NCI-H2081 treated with DMSO at 0.1 percent for 48 hours (cell line): Measurements from ENCODE around the gene POP4.
"Not testable (repeated sequence)": the region's sequence is repeated elsewhere in the genome, so short reads cannot be mapped to it uniquely, and the experiment has no call there.

ENCODE experiments used
- DNase-seq: peaks from one replicate; lab custom pipeline; 2025; lab: John Stamatoyannopoulos, UW

Gene POP4

DNA sequence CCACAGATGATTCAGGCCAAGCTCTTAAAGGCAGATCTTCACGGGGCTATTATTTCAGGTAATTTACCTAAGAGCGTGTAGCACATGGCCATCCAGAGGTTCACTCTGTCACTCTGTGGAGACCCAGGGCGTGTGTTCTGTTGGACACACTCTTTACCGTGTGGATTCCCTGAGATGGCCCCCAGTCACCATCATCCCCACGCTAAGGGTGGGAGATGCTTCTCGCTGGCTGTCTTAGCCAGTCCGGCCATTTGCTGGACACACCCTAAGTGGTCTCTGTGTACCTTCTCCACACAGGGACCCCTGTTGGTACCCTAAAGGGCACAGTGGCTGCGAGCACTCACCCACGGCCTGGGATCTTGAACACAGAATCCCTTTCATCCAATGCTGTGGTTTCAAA is 6.0 kb downstream of the POP4 start:
- no peak for DNase-seq

DNA sequence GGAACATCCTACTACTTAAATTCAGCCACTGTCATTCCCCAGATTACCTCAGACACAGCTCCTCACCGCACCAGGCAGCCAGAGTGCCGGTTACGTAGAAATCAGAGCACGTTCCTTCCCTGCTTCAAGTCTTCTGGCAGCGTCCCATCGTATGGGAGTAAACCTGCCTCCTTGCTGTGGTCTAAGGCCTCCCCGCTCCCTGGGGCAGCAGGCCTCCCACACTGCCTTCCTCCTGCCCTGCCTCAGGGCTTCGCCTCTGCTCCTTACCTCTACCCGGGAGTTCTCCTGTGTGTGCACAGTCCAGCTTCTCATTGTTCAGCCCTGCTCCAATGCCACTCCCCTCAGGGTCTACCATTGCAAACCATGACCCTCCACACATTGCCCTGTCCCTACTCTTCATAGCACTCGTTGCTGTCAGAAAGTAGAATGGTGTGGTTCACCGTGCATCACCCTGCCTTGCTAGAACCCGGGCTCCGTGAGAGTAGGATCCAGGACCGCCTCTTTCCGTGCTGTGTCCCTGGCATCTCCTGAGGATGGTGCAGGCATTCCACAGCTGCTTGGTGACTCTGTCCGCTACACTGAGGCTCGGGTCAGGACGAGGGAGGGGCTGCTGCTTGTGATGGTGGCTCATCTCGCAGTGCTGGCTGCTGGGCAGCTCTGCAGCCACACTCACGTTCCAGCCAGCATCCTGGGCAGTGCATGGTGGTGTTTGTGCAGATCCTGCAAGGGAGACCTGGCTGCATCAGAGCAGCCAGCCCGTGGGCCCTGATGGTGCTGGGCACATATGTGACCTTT is 6.9 kb downstream of the POP4 start:
- no peak for DNase-seq

DNA sequence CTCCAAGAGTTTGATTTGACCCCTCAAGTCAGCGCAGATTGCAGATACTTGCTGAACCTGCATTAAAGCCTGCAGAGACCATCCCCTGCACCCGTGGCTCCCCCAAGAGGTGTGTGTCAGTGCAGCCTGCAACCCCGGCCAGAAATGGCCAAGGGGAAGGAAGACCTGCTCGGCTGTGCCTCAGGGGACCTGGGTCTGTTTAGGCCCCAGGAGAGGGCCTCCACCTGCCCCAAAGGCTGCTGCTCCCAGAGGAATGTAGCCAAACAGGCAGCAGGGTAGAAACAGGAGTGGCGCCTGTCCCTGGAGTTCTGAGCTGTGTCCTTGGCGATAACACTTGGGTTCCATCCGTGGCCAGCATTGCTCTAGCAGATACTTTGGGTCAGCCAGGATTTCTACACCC is 8.0 kb downstream of the POP4 start:
- no peak for DNase-seq

DNA sequence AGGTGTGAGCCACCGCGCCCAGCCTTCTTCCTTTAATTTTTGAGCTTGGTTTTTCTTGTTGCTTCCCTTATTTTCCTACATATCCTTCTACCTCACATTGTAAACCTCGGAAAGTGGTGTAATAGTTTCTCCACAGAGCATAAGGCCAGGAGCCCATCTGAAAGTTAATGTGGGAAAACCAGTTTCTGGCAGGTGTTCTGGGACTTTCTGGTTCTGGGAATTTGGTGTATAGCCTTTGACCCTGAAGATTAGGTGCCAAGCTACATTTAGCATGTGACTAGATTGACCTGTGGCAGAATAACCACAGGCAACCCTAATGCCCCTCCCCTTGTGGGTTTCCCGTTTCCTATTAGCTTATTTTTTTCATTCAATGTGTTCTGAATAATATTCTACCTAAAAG is 8.7 kb downstream of the POP4 start:
- DNase-seq, result no peak

DNA sequence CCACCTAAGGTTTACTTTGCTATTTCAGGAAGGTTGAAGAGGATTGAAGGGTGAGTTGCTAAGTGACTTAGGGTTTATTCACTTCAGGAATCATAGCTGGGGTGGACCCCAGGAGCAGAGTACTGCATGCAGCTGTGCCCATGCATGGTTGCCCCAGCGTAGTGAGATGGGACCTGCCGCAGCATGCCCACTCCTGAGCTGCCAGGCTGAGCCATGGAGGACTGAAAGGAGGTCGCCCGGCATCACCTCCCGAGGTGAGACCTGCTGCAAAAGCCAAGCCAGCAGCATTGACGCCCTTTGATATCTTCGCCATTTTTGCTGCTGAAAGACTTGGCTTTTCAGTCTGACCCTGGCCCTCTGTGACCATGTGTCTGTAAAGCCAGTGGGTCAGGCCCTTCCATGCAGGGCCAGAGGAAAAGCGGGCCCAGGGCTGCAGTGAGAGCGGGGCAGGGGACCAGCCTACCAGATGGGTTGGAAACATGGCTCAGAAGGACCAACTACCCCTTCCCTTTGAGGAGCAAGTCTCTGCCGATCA is 9.9 kb downstream of the POP4 start:
- DNase-seq, result no peak

DNA sequence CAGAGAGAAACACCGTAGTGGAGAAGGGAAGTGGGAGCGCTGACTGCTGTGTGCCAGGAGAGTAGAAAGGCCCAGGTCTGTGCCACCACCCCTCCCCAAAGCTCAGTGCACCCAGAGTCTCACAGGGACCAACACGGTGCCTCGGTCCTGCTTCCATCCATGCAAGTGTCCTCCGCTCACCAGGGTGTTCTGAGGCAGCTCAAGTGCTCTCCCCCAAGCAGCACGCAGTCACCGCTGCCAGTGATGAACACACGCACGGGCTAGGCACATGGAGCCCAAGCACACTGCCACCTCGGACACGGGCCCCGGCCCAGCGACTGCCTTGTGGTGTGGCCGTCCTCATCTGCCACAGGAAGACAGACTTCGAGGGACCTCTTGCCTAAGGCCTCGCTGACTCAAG is 10.5 kb downstream of the POP4 start:
- no peak for DNase-seq

DNA sequence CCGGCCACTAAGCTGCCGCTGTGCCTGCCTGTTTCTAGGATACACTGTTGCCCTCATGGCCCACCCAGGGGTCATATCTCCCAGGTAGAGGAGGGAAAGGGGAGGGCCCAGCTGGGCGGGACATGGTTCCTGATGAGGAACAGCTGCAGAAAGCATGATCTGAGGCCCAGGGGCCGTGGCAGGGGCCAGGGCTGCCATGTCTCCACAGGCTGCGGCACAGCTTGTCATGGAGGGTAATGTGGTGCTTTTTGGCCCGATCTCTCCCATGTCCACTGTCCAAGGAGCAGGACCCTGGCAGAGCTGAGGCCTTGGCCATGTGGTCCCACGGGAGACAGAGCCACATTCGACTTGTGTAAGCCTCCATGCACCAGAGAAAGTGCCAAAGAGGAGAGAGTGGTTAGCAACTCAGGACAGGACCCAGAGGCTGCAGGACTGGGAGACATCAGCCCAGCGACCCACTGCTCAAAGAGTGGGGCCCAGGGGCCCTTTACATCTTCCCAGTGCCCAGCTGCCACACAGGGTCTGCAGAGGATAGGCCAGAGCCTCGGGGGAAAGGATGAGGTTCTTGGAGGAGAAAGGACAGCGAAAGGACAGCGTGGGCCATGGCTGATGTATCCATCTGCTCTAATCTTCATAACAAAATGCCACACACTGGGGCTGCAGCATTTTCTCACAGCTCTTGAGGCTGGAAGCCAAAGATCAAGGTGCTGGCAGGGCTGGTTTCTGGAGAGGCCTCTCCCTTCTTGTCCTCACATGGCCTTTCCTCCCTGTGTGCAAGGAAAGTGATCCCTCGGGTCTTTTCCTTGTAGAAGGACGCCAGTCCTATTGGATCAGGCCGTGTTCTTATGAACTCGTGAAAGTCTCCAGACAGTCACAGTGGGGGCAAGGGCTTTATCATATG is 11.5 kb downstream of the POP4 start:
- no peak for DNase-seq

DNA sequence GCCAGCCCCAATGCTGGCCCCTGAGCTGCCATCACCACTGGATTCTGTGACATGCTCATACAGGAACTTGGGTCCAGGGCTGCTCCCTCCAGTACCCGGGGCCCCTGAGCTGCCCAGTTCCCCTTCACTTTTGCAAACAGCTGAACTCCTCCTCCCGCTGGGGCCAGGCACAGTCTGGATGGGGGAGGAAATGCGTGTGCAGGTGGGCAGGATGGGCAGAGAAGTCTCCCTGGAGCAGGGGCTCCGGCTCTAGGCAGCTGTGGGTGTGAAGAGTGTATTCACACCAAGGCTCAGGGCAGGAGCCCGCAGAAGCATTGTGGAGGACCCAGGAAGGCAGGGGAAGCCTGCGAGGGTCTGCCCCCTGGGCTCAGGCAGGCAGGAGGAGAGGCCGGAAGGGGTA is 12.4 kb downstream of the POP4 start:
- no peak for DNase-seq

DNA sequence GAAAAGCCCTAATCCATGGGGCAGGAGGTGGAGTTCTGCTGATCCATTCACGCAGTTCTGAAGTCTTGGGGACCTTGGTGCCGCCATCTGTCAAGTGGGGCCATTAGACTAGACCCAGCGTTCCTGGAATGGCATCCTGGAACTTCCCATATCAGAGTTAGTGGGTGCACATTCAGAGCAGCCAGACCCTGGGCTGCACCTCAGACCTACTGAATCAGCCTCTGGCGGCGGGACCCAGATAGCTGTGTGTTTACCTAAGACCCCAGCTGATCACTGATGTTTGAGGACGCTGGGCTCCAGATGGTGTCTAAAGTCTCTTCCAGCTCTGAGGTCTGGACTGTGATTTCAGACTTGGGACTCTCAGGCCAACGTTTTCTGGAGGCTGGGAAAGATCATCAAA is 12.8 kb downstream of the POP4 start:
- DNase-seq, result no peak

DNA sequence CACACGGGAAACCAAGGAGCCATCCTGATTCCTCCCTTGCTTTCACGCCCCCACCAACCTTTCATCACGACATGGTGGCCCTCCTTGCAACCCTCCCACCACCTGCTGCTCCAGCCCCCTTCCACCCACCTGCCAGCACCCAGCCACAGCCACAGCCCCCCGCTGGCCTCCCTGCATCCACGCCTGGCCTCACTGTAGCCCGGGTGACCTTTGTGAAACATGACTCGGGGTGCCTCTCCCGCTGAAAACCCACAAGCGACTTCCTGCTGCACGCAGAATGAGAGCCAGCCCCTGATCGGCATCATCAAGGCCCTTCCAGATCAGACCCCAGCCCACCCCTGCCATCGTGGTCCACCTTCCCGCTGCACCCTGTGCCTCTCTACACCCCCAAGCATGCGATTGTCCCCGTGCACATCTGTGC is 14.9 kb downstream of the POP4 start:
- DNase-seq, result no peak

DNA sequence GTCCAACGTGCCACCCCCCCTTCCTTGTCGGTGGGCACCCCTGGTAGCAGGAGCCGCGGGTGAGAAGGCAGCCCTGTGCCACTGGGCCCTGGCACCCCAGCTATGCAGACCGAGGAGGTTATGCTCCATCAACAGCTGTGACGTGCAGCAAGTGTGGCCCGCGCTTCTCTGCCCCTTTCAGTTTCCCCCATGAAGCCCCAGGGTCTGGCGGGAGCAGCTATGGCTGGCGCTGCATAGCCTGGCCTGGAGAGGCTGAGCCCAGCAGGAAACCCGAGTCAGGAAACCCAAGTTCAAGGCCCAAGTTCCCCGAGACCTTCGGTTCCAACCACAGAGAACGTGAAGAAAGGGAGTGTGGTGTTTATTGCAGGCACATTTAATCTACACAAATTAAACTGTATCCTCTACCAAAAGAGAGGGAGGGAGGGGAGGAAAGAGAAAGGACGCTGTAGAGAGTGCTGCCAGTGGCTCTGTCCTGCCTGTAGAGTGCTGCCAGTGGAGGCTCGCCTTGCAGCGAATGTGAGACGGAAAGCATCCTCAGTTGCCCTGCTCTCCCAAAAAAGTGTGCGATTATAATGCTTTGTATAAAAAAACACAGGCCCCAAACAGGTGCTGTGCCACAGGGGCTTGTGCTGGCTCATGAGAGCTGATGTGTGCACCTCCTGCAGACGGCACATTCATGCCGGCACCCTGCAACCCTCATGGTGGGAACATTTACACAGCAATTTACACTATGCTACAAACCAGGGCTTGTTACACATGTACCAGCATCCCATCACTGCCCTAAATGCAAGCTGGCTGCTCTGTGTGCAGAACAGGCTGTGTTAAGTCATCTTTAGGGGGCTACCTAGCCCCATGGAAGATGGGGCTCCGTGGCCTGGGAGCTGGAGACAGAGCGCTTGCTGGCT is 16.3 kb downstream of the POP4 start:
- DNase-seq, result no peak

DNA sequence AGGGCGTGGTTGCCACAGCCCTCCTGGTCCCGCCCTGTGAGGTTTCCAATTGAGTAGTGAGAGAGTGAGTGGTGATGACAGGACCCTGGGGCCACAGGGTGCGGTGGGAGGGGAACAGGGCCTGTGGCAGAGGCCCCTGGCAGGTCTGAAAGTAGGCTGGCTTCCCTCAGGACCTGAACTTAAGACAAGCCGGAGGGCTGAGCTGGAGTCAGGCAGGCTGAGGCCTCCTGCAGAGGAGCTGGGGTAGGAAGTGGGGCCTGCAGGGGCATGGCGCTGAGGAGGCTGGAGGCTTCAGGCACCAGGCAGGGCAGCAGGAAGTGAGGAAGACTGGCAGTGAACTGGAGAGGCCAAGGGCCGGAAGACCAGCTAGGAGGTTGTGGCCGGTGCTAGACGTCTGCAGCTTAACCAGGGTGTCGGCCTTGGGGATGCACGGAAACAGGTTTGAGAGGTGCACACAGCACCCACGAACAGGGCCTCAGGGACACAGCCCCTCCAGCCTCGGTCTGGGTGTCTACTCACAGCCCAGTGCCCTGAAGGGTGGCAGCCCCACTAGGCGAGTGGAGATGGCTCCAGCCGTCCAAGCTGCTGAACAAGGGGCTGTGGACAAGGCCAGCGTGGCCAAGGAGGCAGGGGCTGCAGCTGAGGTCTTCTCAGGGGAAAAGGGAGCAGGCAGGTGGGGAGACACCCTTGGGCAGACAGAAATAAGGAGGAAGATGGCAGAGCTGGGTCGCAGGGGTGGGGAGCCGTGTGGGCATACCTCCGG is 17.8 kb downstream of the POP4 start:
- DNase-seq, result no peak

DNA sequence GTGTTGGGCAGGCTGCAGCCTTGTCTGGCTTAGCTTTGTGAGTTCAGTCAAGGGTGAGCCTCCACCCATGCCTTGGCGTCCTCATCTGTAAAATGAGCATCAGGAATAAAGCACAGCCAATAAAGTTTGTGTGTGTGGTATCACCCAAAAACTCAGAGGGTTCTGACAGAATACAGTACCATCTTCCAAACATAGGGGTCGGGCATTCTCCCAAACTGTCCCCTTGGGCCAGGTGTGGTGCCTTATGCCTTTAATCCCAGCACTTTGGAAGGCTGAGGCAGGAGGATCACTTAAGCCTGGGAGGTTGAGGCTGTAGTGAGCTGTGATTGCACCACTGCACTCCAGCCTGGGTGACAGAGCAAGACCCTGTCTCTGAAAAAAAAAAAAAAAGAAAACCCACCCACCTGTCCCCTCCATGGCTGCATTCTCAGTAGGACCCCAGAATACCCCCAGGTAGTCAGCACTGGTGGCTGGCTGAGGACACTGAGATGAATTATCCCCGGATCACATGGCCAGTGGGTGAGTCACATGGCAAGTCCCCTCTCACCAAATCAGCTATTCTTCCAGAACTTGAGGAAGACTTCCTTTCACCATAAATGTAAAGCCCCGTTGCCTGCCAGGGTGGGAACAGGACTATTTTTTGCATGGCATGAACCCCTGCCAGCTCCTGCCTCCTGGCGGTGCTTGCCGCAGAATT is 18.6 kb downstream of the POP4 start:
- DNase-seq, result no peak

DNA sequence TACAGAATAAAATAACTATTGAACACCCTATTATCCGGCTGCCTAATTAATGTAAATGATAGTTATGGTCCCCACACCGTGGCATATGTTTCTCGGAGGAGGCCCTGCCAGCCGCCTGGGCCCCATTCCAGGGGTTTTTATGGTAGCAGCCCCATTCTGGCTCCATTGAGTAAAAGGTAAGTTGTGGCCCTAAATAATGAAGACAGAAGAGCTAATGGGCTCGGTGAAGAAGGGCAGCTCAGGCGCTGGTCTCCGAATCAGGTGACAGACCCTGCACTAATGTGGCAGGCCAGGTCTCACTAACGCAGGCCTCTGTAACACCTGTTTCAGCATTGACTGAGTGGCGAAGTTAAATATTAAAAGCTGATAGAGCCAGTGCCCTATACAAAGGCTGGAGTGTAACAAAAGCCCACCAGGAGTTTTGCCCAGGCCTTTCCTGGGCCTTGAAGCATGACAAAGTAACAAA is 19.1 kb downstream of the POP4 start:
- DNase-seq, result no peak

DNA sequence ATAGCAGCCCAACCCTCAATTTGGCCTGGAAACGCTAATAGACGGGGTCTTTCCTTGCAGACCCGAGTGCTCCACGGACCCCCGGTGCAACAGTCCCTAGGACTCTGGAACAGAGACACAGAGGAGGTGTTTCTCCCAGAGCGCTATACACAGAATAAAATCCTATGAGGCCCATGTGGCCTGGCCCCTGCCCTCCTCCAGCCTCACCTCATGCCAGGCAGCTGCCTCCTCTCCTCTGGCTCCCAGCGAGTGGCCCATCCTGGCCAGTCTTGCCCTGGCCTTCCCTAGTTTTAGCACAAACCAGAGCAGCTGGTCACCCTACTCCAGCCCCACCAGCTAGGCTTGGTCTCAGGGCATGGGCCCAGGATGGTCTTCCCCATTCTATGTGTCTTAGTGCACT is 20.3 kb downstream of the POP4 start:
- no peak for DNase-seq

DNA sequence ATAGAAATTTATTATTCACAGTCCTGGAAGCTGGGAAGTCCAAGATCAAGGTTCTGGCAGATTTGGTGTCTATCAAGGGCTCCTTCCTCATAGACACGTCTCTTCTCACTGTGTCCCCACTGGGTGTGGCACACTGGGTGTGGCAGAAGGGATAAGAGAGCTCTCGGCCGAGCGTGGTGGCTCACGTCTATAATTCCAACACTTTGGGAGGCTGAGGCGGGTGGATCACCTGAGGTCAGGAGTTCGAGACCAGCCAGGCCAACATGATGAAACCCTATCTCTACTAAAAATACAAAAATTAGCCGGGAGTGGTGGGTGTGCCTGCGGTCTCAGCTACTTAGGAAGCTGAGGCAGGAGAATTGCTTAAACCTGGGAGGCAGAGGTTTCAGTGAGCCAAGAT is 20.7 kb downstream of the POP4 start:
- not testable (repeated sequence) for DNase-seq

DNA sequence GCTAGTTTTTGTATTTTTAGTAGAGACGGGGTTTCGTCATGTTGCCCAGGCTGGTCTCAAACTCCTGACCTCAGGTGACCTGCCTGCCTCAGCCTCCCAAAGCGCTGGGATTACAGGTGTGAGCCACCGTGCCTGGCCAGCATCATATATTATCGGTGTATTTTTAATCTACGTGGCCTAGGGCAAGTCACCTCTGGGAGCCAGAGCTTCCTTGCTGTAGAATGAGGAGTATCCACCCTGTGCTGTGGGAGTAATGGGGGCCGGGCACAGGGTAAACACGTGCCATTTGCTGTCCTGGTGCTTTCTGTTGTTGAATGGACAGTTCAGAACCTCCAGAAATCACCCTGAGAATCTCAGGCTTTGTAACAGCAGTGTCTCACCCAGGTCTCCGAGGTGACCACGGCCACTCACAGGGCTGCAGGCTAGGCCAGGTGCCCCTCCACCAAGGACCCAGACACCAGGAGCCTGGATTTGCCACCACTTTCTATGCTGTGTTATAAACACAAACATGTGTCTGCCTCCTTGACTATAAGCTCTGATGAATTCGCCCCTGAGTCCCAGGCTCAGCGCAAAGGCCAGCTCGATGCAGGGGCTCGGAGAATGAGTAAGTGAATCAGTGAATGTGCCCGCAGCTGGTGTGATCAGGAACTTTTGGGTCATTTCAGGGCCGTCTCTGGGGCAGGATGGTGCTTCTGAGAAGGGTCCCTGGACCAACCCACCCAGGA is 22.7 kb downstream of the POP4 start:
- DNase-seq, result no peak

DNA sequence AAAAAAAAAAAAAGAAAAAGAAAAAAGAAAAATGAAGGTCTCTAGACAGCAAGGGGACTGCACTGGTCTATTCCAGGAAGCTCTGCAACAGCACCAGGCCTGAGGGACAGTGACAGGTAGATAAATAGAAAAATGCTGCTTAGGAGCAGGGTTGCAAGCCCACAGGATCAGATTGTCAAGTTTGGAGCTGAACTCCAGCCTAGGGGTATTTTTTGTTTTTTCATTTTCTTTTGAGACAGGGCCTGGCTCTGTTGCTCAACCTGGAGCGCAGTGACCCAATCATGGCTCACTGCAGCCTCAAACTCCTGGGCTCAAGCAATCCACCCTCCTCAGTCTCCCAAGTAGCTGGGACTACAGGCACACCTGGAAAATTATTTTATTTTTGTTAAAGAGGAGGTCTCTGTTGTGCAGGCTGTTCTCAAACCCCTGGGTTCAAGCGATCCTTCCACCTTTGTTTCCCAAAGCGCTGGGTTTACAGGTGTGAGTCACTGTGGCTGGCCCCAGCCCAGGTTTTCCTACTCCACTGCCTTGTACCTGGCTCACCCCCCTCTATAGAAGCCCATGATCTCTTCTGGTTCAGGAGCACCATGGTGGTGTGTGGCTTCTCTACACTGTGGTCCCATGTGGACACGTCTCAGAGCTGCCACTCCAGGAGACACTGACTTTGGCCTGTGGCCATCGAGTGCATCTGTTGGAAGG is 23.9 kb downstream of the POP4 start:
- DNase-seq, result no peak

DNA sequence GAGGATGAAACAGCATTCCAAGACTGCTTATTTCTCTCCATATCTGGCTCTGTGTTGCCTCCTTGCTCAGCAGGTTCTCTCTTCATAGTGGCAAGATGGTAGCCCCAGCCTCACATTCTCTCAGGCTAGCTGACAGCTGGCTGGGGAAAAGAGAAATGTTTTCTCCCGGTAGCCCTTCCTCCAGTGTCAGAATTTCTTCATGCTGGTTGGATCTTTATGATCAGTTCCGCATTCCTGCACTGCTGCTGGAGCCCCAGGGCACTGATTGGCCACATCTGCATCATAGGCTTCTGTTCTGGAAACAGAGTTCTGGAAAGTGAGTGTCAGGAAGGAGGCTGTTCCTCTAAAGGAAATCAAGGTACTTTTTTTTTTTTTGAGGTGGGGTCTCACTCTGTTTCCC is 24.6 kb downstream of the POP4 start:
- no peak for DNase-seq
